Neural crest cell (in vitro differentiated cells): ENCODE measurements around the gene GYPC. TPM values are rescaled to one million over a fixed set of nuclear protein-coding genes. Genes with fewer than 3 reads are reported as not detected.

Experiments
- DNase-seq: peaks from one replicate; pipeline ENCODE4 v3.0.0; 2021; ENCODE audit warnings: low read depth, mixed read lengths, low spot score
- H3K27ac Mint-ChIP-seq: one replicate; pipeline ENCODE4 v1.8.0; 2021; ENCODE audit warnings: mild to moderate bottlenecking, mixed read lengths; ENCODE audit not compliant: unreplicated experiment
- H3K27me3 Mint-ChIP-seq: 2 replicates; pipeline ENCODE4 v1.8.0; 2021; ENCODE audit warnings: low read depth, mild to moderate bottlenecking, mixed read lengths
- H3K36me3 Mint-ChIP-seq: 2 replicates; pipeline ENCODE4 v1.8.0; 2021; ENCODE audit warnings: low read depth, mild to moderate bottlenecking, mixed read lengths
- H3K4me1 Mint-ChIP-seq: 2 replicates; pipeline ENCODE4 v1.8.0; 2021; ENCODE audit warnings: mixed read lengths
- H3K4me3 Mint-ChIP-seq: one replicate; pipeline ENCODE4 v1.8.0; 2021; ENCODE audit warnings: mild to moderate bottlenecking, mixed read lengths
- H3K9me3 Mint-ChIP-seq: 2 replicates; pipeline ENCODE4 v1.8.0; 2021; ENCODE audit warnings: mixed read lengths
- total RNA-seq: library from RNA; stranded (reverse); gene quantifications from 2 replicates; pipeline ENCODE4 v1.2.1, GENCODE V29; 2021
- TF ChIP-seq, protein P1 (sequence below): fragments of 200-600 bp; sonication (generic); conservative IDR thresholded peaks from 2 replicates; pipeline ENCODE4 v1.5.0; 2021; ENCODE audit warnings: antibody characterized with exemption, mild to moderate bottlenecking

The GYPC gene
- total RNA-seq, 1 donor from 2014 or later, result 84.4 TPM

DNA sequence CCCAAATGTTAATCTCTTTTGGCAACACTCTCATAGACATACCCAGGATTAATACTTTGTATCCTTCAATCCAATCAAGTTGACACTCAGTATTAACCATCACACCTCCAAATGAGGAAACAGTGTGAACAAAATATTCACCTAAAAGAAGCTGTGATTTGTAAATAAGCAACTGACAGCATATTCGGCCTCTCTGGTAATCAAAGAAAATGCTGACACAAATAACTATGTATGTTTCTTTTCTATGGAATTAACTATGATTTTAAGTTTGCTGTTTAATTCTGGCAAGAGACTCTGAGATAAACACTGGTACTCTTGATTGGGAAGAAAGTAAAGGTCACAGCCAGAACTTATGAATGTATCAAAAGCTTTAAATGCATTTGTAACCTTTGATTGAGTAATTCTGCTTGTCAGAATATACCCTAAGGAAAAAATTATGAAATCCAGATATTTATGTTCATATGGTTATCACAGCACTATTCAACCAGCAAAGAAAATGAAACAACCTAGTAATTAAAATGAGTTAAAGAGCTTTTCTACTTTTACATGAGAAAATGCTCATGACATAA lies 3.6 kb upstream of the GYPC start:
- Mint-ChIP-seq H3K9me3 (peaks cover 7% of the 10 kb centered on the region), H3K36me3 (peaks cover 4% of the 10 kb centered on the region), H3K4me1 (peaks cover 27% of the 10 kb centered on the region), H3K27me3 (no peaks in the 10 kb centered on the region), H3K4me3 (no peak overlapping the region), H3K27ac (no peak overlapping the region)
- TF ChIP-seq, protein P1, sequence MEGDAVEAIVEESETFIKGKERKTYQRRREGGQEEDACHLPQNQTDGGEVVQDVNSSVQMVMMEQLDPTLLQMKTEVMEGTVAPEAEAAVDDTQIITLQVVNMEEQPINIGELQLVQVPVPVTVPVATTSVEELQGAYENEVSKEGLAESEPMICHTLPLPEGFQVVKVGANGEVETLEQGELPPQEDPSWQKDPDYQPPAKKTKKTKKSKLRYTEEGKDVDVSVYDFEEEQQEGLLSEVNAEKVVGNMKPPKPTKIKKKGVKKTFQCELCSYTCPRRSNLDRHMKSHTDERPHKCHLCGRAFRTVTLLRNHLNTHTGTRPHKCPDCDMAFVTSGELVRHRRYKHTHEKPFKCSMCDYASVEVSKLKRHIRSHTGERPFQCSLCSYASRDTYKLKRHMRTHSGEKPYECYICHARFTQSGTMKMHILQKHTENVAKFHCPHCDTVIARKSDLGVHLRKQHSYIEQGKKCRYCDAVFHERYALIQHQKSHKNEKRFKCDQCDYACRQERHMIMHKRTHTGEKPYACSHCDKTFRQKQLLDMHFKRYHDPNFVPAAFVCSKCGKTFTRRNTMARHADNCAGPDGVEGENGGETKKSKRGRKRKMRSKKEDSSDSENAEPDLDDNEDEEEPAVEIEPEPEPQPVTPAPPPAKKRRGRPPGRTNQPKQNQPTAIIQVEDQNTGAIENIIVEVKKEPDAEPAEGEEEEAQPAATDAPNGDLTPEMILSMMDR, result no peak
- DNase-seq, result no peak

- Mint-ChIP-seq H3K4me1 (peaks cover 34% of the 10 kb centered on the region), H3K27ac (no peak overlapping the region), H3K27me3 (no peaks in the 10 kb centered on the region), H3K4me3 (peak overlapping the region; percentile 23), H3K36me3 (peaks cover 4% of the 10 kb centered on the region), H3K9me3 (peaks cover 7% of the 10 kb centered on the region)
- TF ChIP-seq, protein P1, result no peak
- no peak for DNase-seq
These were observed 2.8 kb upstream of the GYPC start for GRCh38 chr2:126653109-126653508.

- H3K9me3 Mint-ChIP-seq, result peaks cover 7% of the 10 kb centered on the region
- H3K4me3 Mint-ChIP-seq, result peak overlapping the region; percentile 49
- H3K4me1 Mint-ChIP-seq, result peaks cover 40% of the 10 kb centered on the region
- no peak overlapping the region for H3K27ac Mint-ChIP-seq
- TF ChIP-seq, protein P1, result no peak
- no peaks in the 10 kb centered on the region for H3K27me3 Mint-ChIP-seq
- no peak for DNase-seq
- H3K36me3 Mint-ChIP-seq, result peaks cover 6% of the 10 kb centered on the region
These were observed 2.2 kb upstream of the GYPC start for GRCh38 chr2:126653761-126654160.

- H3K27me3 Mint-ChIP-seq, result no peaks in the 10 kb centered on the region
- TF ChIP-seq, protein P1, result no peak
- peaks cover 5% of the 10 kb centered on the region for H3K9me3 Mint-ChIP-seq
- H3K4me3 Mint-ChIP-seq, result peak overlapping the region; percentile 93
- peak; percentile 20 for DNase-seq
- H3K4me1 Mint-ChIP-seq, result peaks cover 46% of the 10 kb centered on the region
- H3K27ac Mint-ChIP-seq, result peak overlapping the region; percentile 92
- peaks cover 6% of the 10 kb centered on the region for H3K36me3 Mint-ChIP-seq
These were observed 907 bp upstream of the GYPC start for GRCh38 chr2:126655051-126655450.

GRCh38 chr2:126656431-126657147 lies 631 bp downstream of the GYPC start:
- peak; percentile 48 for DNase-seq
- no peaks in the 10 kb centered on the region for H3K9me3 Mint-ChIP-seq
- TF ChIP-seq, protein P1, result no peak
- peaks cover 2% of the 10 kb centered on the region for H3K36me3 Mint-ChIP-seq
- peak overlapping the region; percentile 93 for H3K27ac Mint-ChIP-seq
- no peaks in the 10 kb centered on the region for H3K27me3 Mint-ChIP-seq
- H3K4me1 Mint-ChIP-seq, result peaks cover 51% of the 10 kb centered on the region
- H3K4me3 Mint-ChIP-seq, result peak overlapping the region; percentile 93
